Epithelial cell of proximal tubule (primary cell): ENCODE measurements around the gene DMBX1. TPM values are rescaled to one million over a fixed set of nuclear protein-coding genes. Genes with fewer than 3 reads are reported as not detected.

ENCODE experiments used
- DNase-seq: peaks from one replicate; pipeline ENCODE4 v3.0.0-alpha.2; 2011; ENCODE audit warnings: low read depth
- H3K4me3 ChIP-seq: 2 replicates; pipeline ENCODE4 v1.5.1; 2011; ENCODE audit warnings: low read depth, mild to moderate bottlenecking, low read length
- CTCF ChIP-seq: conservative IDR thresholded peaks from 2 replicates; pipeline ENCODE4 v1.5.1; 2012; ENCODE audit warnings: low read depth, mild to moderate bottlenecking, low read length
- total RNA-seq: library from RNA; depleted of rRNA; stranded (reverse); fragments of >200 nt; gene quantifications from 2 replicates; pipeline ENCODE4 v1.2.3, GENCODE V29; 2015

DMBX1 gene
- total RNA-seq, 1 donor from 2014 or later, result not detected

- H3K4me3 ChIP-seq, result no peak overlapping the region
- TF ChIP-seq CTCF, result peak; percentile 85
- DNase-seq, result no peak
Observed at GRCh38 chr1:46477153-46477929, 12.3 kb upstream of the DMBX1 start.

GRCh38 chr1:46478721-46479485 lies 10.7 kb upstream of the DMBX1 start:
- no peak for TF ChIP-seq CTCF
- no peak for DNase-seq

GRCh38 chr1:46479744-46480350 lies 9.8 kb upstream of the DMBX1 start:
- H3K4me3 ChIP-seq, result no peak overlapping the region
- DNase-seq, result no peak
- no peak for TF ChIP-seq CTCF

More at GRCh38 chr1:46478721-46479485, 10.7 kb upstream of the DMBX1 start:
- no peak overlapping the region for H3K4me3 ChIP-seq

GRCh38 chr1:46480959-46481646 lies 8.5 kb upstream of the DMBX1 start:
- no peak overlapping the region for H3K4me3 ChIP-seq
- no peak for DNase-seq
- no peak for TF ChIP-seq CTCF

DNA sequence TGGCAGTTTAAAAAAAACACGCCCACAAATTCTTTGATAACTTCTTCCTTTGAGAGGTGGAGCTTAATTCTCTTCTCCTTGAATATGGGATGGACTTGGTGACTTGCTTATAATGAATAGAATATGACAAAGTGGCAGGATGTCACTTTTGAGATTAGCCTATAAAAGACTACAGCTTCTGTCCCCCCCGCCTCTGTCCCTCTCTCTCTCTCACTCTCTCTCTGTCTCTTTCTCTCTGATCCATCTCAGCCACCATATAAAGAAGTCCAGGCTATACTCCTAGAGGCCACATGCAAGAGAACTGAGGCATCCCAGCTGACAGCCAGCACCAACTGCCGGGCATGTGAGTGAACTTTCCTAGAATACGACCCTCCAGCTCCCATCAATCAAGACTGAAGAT lies 7.7 kb upstream of the DMBX1 start:
- TF ChIP-seq CTCF, result no peak
- no peak overlapping the region for H3K4me3 ChIP-seq
- DNase-seq, result no peak

GRCh38 chr1:46483589-46483988 lies 6.0 kb upstream of the DMBX1 start:
- no peak for DNase-seq
- TF ChIP-seq CTCF, result no peak

More at GRCh38 chr1:46483589-46483988, 6.0 kb upstream of the DMBX1 start:
- no peak overlapping the region for H3K4me3 ChIP-seq
